DMS153 (cell line): Measurements from ENCODE around the gene ROR1.
A peak's percentile ranks its signal among the peaks of the same experiment; 100 is the strongest.
"Not testable (repeated sequence)": the region's sequence is repeated elsewhere in the genome, so short reads cannot be mapped to it uniquely, and the experiment has no call there.

ENCODE experiments used
- DNase-seq: peaks from one replicate; lab custom pipeline; 2025; lab: John Stamatoyannopoulos, UW

The ROR1 gene

DNA sequence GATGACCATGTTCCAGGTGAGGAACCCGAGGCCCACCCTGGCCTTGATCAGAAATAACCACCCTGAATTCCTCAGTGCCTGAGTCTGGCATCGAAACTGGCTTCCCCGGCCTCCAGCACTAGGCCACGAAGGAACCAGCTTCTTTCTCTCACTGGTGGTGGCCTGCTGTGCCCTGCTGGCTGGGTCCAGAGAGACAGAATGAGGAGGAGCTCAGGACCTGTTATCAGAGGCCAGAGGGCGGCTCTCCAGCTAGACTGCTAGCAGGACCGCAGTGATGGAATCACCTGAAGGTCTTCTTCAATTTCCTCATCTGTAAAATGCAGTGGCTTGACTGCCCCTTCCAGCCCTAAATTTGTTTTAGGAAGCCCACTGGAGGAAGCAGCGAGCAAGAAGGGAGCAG is 20.5 kb downstream of the ROR1 start:
- DNase-seq = no peak

DNA sequence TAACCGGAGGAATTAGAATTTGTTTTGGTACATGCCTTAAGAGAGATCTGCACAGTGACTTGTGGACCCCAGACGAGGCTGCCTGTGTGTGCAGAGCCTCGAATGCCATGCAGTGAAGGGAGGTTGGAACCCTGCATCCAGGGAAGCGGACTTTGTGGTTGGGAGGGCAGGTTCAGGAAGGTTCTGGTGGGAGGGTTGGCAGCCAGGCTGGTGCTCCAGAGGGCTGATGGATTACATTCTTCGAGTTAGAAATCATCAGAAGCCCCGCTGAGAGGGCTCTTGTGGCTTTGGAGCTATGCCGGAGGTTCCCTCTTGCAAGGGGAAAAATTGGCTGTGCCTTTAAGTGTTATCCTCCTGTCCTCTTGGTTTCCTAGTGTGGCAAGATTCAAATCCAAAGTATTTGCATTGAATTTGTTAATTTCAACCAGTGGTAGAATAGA is 21.1 kb downstream of the ROR1 start:
- DNase-seq = no peak

DNA sequence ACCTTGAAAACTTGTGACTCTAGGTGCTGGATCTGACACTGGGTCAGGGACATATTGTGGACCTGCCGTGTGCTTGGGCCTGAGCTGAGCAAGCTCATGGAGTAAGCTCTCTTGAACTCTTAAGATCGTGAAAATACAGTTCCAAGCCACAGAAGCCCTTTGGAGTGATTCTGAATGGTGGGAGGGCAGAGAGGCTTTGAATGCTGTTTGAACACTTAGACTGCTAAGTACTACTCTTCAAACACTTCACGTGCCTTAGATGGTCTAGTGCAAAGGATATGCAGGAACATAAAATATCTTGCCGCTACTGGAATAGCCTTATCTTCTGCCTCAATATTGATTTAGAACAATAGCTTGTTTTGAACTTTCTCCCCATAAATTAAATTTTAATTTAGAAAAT is 21.6 kb downstream of the ROR1 start:
- DNase-seq = no peak

DNA sequence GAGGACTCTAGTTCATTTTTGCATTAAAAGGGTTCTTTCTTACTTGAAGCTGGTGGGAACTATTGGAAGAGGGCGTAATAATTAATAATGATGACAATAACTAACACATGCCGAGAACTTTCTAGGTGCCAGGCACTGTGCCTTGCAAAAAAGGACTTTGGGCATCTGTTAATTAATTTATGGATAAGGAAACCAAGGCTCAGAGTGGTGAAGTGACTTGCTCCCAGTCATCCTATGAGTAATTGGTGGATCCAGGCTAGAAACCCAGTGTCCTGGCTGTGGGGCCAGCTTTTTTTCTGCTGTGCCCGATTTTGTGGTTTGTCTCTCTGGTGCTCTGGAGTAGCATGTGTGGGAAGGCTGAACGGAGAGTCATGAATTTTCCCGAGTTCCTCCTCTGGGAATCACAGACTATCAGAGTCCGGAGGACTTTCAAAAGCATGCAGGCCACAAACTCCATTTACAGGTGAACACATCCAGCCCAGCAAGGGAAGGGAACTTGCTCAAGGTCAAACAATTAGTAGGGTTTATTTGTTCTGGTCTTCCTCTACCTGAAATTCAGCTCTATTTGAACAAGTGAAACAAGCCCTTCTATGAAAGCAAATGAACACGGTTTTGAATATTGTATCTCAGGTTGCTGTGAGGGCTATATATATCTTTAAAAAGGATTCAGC is 23.4 kb downstream of the ROR1 start:
- peak; percentile 18 for DNase-seq

DNA sequence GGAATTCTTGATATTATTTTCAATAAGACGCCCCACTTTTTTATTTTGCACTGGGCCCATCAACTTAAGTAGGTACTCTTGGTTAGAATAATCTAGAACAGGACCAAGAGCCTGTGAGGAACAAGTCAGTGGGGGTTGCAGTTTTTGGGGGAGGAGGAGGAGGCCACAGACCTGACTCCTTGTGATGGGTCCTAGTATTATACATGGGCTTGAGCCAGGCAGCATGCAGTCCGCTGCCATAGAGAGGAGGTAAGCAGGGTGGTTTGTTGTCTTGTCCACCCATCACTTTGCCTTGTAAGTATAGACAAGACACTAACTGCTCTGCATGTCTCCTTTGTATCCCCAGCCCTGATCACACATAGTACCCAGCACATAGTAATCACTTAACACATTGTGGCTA is 24.5 kb downstream of the ROR1 start:
- DNase-seq = no peak

DNA sequence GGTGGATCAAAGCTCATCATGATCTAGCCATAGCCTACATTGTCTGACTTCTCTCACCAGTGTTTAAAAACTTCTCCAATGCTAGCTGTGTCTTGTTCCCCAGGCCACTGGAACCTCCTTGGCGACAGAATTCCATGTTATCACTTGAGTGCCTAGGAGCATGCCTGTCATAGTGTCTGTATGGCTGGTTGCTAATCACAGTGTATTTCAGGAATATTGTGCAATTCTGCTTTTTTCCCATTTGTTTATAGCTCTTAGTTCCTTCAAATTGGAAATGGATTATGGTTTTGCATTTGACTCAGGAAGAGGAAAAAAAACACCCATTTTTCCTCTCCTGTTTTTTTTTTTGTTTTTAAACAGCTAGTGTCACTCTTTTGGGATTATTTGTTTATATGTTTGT is 25.5 kb downstream of the ROR1 start:
- no peak for DNase-seq

DNA sequence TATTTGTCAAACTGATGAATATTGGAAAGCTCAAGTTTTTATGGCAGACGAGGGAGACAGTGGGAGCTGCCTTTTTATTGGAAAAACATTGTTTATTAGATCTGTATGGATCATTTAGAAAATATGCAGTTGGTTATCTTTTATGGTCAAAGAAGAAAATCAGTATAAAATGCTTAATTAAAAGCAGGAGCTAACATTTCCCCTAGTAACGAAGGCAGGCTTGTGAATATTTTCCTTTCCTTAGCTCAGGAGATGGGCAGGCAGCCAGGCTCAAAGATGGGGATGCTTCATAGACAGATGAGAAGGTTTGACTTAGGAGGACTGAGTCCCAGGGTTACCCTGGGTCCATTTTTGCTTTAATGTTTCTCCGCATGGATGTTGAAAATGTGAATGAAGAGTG is 26.0 kb downstream of the ROR1 start:
- no peak for DNase-seq

DNA sequence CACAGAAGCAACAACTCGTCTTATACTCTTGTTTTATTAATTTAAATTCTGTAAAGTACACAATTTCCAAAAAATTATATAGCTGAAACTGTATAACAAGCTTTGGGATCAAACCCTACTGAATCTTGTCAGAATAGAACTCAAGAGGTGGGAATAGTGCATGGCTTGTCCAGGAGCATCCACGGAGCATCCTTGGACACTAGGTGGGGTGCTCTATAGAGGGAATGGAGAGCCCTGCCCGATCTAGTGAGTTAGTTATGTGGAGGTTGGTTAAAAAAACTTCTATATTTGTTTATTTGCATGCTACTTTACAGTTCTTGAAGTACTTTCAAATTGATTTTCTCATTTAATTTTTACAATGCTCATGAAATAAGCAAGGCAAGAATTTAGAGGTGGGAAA is 28.3 kb downstream of the ROR1 start:
- no peak for DNase-seq

DNA sequence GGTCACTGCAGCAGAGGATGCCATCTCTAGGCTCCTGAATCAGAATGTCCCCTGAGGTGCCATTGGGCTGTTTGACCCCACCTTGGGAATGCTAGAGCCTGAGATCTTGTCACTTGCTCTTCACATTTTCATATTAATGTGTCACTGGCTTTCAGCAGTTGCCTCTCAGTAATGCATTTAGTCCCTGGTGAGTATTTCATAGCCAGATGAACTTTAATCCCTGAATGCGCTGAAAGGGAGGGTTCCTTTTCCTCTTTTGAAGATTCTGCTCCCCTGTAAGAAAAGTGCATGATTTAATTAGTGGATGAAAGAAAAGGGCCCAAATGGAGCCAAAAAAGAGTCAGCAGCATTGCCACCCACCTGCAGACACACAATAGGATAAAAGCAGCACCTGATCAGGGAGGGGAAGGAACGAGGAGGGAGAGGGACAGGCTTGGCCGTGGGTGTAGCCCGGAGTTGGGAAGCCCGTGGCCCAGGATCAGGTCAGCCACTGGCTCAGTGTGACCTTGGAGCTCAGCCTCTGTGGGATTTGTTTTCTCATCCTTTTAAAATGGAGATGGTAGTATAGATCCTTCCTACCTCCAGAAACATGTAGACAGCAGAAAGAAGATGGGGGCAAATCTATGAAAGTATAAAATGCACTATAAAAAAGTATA is 31.1 kb downstream of the ROR1 start:
- DNase-seq = no peak

DNA sequence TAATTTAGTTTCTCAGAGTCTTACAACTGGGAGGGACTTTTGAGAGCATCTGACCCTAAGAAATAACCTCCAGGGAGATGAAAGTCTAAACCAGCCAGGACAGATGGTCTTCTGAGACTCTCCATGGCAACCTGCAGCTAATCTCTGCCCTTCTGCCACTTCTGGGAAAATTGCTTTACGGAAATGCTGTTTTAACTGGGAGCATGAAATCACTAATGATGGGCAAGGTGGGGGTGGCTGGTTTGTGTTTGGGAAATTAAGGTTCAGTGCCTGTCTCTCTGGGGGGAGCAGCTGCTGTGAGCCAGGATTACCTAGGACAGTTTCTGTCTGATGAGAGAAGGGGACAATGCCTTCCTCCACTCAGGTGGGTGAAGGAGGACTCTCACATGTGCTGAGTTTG is 33.2 kb downstream of the ROR1 start:
- no peak for DNase-seq

DNA sequence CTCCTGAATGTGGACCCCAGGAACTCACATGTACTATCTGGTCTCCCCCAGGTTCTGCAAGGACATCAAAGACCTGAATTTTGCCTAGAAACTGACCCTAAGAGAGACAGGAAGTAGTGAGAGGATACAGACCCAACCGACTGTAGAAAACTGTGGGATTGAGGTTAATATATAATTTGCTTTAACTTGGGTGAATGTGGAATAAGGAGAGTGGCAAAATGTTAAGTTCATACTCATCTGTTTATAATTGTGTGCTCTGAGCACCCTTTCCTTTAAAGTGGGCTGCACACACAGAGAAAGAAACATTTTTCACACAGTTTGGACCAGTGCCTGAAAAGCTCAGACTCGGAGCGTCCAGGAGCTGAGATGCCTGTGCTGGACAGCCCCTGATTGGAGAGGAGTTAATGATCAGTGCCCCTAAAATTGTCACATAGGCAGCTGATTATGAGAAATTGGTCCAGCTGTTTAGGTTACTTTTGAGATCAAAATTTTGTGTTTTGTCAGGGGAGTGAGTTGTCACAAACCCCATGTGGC is 37.2 kb downstream of the ROR1 start:
- DNase-seq = no peak

DNA sequence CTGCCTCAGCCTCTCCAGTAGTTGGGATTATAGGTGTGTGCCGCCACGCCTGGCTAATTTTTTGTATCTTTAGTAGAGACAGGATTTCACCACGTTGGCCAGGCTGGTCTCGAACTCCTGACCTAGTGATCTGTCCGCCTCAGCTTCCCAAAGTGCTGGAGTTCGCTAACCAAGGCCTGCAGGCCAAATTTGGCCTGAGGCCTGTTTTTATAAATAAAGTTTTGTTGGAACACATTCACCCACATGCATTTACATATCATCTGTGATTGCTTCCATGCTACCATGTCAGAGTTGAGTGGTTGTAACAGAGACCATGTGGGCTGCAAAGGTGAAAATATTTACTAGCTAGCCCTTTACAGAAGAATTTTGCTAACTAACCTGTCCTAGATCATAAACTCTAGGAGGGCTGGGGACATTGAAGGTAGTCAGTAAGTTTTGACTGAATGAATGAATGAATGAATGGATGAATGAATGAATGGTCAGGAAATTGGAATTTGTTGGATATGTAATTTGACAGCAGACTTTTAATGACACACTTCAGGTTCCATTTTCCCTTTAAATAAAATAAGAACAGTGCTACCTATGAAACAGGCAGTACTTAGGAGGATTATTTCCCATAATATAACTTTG is 38.4 kb downstream of the ROR1 start:
- no peak for DNase-seq

DNA sequence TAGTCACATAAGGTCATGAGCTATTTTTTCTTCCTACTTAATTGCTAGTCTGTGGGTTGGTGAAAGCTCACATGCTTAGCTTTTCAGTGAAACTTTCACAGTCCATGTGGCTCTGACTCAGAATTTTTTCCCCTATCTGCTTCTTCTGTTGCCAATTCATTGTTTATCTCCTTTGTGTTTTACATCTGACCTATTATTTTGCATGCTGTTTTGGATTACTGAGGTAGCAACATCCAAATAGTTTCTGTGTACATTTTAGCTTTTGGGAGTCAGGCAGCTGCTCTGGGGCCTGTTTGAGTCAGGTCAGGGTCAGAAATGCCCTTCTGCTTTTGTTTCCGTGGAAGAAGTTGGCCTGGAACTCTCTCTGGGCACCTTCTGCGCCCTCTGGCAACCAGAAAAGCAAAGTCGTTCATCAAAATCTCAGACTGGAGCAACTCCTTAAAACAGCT is 40.0 kb downstream of the ROR1 start:
- DNase-seq = no peak

DNA sequence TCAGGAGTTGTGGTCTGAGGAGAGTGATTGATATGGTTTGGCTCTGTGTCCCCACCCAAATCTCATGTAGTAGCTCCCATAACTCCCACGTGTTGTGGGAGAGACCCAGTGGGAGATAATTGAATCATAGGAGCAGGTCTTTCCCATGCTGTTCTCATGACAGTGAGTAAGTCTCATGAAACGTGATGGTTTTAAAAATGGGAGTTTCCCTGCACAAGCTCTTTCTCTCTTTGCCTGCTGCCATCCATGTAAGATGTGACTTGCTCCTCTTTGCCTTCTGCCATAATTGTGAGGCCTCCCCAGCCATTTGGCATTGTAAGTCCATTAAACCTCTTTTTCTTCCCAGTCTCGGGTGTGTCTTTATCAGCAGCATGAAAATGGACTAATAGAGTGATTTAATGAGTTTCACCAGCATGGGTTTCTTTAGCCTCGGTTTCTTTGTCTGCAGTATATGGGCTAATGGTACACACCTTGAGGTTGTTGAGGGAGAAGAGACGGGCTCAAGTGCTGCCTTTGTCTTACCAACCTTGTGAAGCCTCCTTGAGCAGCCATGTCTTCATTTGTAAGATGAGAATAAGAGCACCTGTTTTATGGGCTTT is 42.5 kb downstream of the ROR1 start:
- not testable (repeated sequence) for DNase-seq

DNA sequence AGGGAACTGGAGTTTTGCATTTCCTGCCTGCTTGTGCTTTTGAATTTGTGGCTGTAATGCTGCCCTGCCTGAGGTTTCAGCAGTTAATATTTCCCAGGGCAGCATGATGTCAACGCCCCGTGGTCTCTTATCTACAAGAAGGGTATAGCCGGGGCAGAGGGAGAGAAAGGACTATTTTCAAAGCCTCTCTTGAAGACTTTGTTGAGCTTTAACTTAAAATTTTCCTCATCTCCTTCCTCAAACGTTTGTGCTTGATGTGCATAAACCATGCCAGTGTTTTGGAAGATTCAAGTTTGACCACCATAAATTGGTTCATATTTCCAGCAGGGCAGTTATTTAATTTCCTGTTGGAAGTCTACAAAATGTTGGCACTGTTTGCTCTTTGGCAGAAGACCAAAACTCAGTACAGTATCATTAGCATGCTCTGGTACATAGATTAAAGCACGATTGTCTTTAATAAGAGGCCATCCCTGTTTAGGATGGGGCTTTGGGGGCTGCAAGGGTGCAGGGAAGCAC is 43.4 kb downstream of the ROR1 start:
- DNase-seq = peak; percentile 70

DNA sequence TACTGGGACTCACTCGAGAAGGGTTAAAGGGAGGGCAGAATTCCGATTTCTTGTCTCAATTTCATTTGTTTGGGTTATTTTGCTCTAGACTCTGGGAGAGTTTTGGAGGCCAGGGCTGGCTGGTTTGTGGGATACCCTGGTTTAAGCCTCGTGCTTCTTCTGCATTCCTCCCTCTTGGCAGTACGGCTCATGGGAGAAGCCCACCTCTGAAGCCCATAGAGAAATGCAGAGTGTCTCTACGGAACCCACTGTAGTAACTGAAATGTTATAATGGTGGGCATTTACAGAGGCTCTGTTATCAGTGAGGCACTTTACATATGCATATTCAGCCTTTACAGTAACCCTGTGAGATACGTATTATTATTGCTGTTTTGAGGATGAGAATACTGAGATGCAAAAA is 43.9 kb downstream of the ROR1 start:
- no peak for DNase-seq

DNA sequence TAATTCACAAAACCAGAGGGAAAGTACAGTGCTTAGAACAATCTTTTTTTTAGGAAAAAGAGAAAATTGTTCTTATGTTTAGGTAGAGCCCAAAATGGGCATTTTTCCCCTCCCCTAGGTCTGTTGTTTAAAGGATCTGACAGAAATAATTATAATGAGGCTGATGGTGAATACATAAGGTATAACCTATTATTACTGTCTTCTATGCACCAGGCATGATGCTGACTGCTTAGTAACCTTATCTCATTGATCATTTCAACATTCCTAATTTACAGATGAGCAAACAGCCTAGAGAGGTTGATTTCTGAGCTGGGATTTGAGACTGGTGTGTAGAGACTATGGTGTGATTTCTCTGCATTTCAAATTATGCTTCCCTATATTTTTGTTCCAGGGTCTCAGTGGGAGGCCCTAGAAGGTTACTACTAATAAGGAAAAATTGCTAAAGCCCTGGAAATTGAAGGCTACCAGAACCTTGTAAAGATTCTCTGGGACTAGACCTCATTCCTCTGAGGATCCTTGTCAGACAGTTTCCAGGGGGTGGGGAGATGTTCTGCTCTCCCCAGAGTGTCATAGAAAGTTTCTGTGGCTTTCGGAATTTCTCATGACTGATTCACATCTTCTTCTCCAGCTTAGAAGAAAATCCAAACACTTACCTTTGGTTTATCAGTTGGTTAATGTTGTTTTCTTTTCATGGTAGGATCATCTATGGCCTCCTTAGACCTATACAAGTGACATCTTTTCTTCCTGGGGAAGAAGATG is 44.9 kb downstream of the ROR1 start:
- DNase-seq = no peak

DNA sequence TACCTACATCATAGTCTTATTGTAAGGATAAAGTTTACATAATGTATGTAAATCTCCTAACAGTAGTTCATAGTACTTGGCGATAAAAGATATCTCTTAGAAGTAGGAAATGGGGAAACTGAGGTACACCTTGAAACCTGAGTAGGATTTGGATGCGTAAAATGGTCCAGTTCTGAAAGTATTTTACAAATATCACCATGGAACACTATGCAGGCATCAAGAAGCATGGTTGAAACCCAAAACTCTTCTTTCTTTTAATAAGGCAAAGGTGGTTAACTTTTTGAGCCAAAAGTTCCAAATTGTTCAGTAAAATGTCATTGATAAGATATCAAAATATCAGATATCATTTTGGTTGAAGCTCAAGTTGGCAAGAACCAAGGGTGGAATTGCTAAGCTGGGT is 46.0 kb downstream of the ROR1 start:
- no peak for DNase-seq

DNA sequence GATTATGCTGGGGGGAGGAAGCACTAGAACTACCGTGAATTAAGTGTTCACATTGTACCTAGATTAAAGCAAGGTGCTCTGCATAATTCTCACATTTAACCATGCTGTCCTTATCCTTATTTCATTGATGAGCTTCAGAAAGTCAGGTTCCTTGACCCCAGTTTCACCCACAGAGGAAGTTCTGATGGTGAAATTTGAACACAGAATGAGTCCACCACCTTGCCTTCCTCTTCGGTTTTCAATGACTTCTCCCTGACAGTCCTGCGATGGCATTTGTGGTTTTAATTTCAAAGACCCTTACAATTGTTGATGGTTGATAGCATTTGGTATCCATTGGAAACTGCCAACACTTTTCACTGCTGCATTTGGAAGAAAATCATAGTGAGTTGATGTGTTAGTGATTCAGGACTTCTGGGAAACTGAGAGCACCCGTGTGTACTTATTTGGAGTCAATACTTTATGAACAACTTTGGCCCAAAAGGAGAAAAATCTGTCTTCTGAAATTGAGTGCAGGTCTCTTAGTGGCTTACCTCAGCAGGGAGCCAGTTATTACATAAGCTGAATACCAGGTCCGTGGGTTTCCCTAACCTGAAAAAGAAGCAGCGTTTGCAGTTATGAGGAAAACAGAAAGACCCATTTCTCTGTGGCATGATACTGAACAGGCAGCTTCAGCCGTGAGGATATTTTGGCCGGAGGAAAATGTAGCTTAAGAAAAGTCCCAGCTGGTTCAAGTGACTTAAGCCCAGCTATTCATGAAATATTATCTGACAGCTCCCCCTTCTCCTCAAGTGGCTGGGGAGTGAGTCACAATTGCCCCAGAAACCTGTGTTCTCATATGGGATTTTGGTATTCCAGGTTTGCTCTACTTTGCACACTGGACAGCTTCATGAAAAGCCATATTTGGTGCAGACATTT is 47.5 kb downstream of the ROR1 start:
- DNase-seq = no peak

DNA sequence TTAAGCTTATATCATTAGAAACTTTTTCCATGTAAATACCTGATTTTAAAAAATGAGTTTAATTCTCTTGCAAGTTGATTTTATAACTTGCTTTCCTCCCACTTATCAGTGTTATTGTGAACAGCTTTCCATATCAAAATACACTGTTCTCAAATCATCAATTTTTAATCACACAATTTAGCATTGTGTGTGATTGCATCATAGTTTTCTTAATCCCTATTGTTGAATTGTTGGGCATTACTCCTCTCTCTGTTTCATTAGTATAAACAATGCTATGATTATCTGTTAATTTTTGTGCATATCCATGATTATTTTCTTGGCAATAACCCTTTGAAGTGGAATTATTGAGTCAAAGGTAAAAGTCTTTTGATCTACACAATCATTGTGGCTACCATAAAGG is 48.7 kb downstream of the ROR1 start:
- no peak for DNase-seq

DNA sequence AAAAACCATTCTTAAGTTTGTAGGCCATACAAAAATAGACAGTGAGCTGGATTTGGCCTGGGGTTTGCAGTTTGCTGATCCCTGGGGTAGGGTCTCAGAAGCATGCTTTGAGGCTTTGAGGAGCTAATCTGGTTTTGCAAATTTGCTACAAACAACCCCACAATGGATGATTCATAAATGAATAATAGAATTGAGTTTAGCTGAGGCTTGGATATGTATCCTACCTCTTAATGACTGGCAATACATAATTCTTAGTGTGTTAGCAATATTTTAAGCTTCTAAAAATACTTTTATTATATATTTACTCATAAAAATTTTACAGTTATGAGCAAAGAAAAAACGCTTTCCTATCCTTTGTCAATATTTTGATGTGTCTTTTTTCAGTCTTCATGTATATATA is 50.6 kb downstream of the ROR1 start:
- no peak for DNase-seq
